Stimulated activated CD4-positive, alpha-beta T cell treated with anti-CD3 and anti-CD28 coated beads, Interleukin-2, amount 100 ng/mL, for 24 hours (primary cell): Measurements from ENCODE around the gene RAB11FIP5.

Source experiments
- DNase-seq, 2 donors: peaks; one replicate each; pipeline ENCODE4 v3.0.0-alpha.2; 2020

The RAB11FIP5 gene

GRCh38 chr2:73082523-73083410 is 30.0 kb downstream of the RAB11FIP5 start:
- DNase-seq: no peak

GRCh38 chr2:73081181-73081671 is 31.5 kb downstream of the RAB11FIP5 start:
- DNase-seq: no peak

GRCh38 chr2:73080321-73081131 is 32.2 kb downstream of the RAB11FIP5 start:
- no peak for DNase-seq

- DNase-seq: no peak
Observed at GRCh38 chr2:73079636-73080035, 33.1 kb downstream of the RAB11FIP5 start.

- no peak for DNase-seq
Observed at GRCh38 chr2:73078457-73079411, 34.0 kb downstream of the RAB11FIP5 start.

- no peak for DNase-seq
Observed at GRCh38 chr2:73077424-73077795, 35.3 kb downstream of the RAB11FIP5 start.

GRCh38 chr2:73076701-73077423 is 35.9 kb downstream of the RAB11FIP5 start:
- no peak for DNase-seq

- no peak for DNase-seq
Observed at GRCh38 chr2:73075477-73076373, 37.0 kb downstream of the RAB11FIP5 start.

GRCh38 chr2:73074110-73075069 is 38.4 kb downstream of the RAB11FIP5 start:
- no peak for DNase-seq

GRCh38 chr2:73072416-73072815 is 40.3 kb downstream of the RAB11FIP5 start:
- DNase-seq: no peak

- peak in 1 of 2 donors; percentile 19 for DNase-seq
Observed at GRCh38 chr2:73072129-73072395, 40.7 kb downstream of the RAB11FIP5 start.

- peak; percentile 97 to 98 for DNase-seq
Observed at GRCh38 chr2:73071360-73072128, 41.2 kb downstream of the RAB11FIP5 start, which contains the start of gene SFXN5. Gene SFXN5 (minus strand): TSS chr2:73071712. CDS start chr2:73071705, 7 bp downstream.

- DNase-seq: peak; percentile 56 to 62
Observed at GRCh38 chr2:73070643-73071359, 41.9 kb downstream of the RAB11FIP5 start.

GRCh38 chr2:73069855-73070642 is 42.7 kb downstream of the RAB11FIP5 start:
- peak in 1 of 2 donors; percentile 27 for DNase-seq

- DNase-seq: no peak
Observed at GRCh38 chr2:73069041-73069854, 43.5 kb downstream of the RAB11FIP5 start.

- DNase-seq: no peak
Observed at GRCh38 chr2:73068147-73068546, 44.6 kb downstream of the RAB11FIP5 start.
